Muscle layer of duodenum (tissue), 2 donors: ENCODE measurements around the gene CST7.
"Not testable (repeated sequence)": the region's sequence is repeated elsewhere in the genome, so short reads cannot be mapped to it uniquely, and the experiment has no call there.

ENCODE experiments used
- H3K27ac ChIP-seq: one replicate; pipeline ENCODE4 v1.7.0; 2013; ENCODE audit warnings: mild to moderate bottlenecking, low read length
- H3K27me3 ChIP-seq: one replicate; pipeline ENCODE4 v1.7.0; 2013; ENCODE audit warnings: low read depth, mild to moderate bottlenecking, control low read depth, low read length
- H3K36me3 ChIP-seq, 2 donors: one replicate each; pipeline ENCODE4 v1.7.0; 2013; ENCODE audit warnings: low read length in 2 of 2, control low read depth in 1 of 2, mild to moderate bottlenecking in 1 of 2; ENCODE audit not compliant: insufficient read depth in 2 of 2, control insufficient read depth in 1 of 2
- H3K4me1 ChIP-seq, 2 donors: one replicate each; pipeline ENCODE4 v1.7.0; 2013; ENCODE audit warnings: low read length in 2 of 2, mild to moderate bottlenecking in 2 of 2, control low read depth in 1 of 2, moderate library complexity in 1 of 2; ENCODE audit not compliant: insufficient read depth in 2 of 2, control insufficient read depth in 1 of 2
- H3K4me3 ChIP-seq, 2 donors: one replicate each; pipeline ENCODE4 v1.7.0; 2013; ENCODE audit warnings: low read length in 2 of 2, low read depth in 1 of 2, mild to moderate bottlenecking in 1 of 2
- H3K9me3 ChIP-seq, 2 donors: one replicate each; pipeline ENCODE4 v1.7.0; 2013; ENCODE audit warnings: low read length in 2 of 2, control low read depth in 1 of 2, mild to moderate bottlenecking in 1 of 2; ENCODE audit not compliant: control insufficient read depth in 1 of 2
- donor health status: healthy.

CST7 gene

DNA sequence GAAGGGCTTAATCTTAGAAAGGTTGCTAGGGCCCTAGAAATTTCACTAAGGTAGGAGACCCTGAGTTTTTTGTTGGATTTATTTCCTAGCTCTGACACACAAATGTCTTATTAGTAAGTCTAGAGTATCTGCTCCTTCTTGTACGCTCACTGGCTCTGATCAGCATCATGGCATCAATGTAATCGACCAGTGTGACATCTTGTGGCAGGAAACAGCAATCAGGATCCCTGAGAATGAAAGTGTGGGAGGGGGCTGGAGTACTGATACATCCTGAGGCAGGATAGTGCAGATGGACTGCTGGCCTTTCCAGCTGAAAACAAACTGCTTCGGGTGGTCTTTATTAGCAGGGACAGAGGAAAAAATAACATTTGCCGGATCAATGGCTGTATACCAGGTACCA is 10.0 kb upstream of the CST7 start:
- Histone ChIP-seq H3K9me3 (peaks cover 0 to 23% of the 10 kb centered on the region in 2 donors), H3K27ac (no peak overlapping the region), H3K36me3 (no peaks in the 10 kb centered on the region), H3K4me1 (no peaks in the 10 kb centered on the region), H3K4me3 (no peak overlapping the region), H3K27me3 (no peaks in the 10 kb centered on the region)

DNA sequence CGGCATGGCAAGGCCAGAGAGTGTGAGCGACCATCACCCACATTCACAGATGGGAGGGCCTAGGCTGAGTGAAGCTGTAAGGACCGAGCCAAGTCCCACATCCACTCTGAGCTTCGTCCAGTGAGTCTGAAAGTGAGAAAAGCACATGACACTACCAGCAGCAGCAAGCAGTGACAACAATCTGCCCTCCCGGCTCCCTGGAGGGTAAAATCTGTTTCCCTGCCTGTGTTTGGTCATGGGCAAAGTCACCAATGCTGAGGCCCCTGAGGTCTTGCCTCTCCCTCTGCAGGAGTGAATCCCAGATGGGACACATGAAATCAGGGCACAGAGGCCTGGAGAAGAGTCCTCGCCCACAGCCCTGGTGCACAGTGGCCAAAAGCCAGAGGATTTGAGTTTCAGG is 6.4 kb upstream of the CST7 start:
- H3K4me3 ChIP-seq: no peak overlapping the region
- H3K27me3 ChIP-seq: no peaks in the 10 kb centered on the region
- no peaks in the 10 kb centered on the region for H3K36me3 ChIP-seq
- peaks cover 0 to 21% of the 10 kb centered on the region in 2 donors for H3K9me3 ChIP-seq
- H3K27ac ChIP-seq: no peak overlapping the region
- H3K4me1 ChIP-seq: no peaks in the 10 kb centered on the region

DNA sequence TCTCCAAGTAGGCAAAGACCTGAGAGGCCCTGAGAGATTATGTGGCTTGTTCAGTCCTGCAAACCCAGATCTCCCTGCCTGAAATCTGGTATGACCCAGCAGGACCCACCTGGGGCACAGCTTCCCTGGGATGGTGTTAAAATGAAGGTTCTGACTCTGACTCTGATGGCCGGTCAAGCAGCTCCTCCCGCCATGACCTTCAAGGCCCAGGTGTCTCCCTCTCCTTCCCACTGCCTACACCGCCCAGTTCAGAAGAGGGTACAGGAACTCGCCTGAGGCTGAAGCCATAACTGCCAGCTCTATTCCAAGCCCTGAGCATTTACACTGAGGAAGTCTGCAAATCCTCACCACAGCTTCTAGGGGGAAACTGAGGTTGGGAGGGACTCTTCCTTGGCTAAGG is 5.9 kb upstream of the CST7 start:
- no peaks in the 10 kb centered on the region for H3K36me3 ChIP-seq
- no peak overlapping the region for H3K27ac ChIP-seq
- H3K4me1 ChIP-seq: no peaks in the 10 kb centered on the region
- H3K9me3 ChIP-seq: peaks cover 0 to 21% of the 10 kb centered on the region in 2 donors
- no peaks in the 10 kb centered on the region for H3K27me3 ChIP-seq
- no peak overlapping the region for H3K4me3 ChIP-seq

DNA sequence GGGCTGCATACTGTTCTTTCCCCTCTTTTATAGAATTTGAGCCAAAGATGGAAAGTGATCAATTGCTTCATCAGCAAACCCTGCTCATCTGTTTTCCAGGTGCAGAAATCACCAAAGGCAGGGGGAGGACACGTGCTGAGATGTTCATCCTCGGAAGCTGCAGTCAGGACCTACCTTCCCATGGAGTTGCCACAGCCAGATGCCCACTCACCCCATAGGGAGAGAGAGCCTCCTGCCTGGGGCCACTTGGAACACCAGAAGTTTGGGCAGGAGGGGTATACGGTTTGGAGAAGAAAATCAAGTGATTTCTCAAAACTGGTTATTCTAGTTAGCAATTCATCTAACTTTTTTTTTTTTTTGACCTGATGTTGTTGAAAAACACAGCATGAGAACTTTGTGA is 5.3 kb upstream of the CST7 start:
- Histone ChIP-seq H3K4me1 (no peaks in the 10 kb centered on the region), H3K27me3 (no peaks in the 10 kb centered on the region), H3K36me3 (no peaks in the 10 kb centered on the region), H3K9me3 (peaks cover 0 to 21% of the 10 kb centered on the region in 2 donors), H3K4me3 (no peak overlapping the region), H3K27ac (no peak overlapping the region)

DNA sequence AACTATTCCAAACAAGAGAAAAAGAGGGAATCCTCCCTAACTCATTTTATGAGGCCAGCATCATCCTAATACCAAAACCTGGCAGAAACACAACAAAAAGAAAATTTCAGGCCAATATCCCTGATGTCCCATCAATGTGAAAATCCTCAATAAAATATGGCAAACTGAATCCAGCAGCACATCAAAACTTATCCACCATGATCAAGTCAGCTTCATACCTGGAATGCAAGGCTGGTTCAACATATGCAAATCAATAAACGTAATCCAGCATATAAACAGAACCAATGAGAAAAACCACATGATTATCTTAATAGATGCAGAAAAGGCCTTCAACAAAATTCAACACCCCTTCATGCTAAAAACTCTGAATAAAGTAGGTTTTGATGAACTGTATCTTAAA is 2.7 kb upstream of the CST7 start:
- not testable (repeated sequence) for H3K4me1 ChIP-seq, H3K36me3 ChIP-seq, H3K27ac ChIP-seq, H3K27me3 ChIP-seq, H3K4me3 ChIP-seq
- peaks cover 0 to 14% of the 10 kb centered on the region in 2 donors for H3K9me3 ChIP-seq

DNA sequence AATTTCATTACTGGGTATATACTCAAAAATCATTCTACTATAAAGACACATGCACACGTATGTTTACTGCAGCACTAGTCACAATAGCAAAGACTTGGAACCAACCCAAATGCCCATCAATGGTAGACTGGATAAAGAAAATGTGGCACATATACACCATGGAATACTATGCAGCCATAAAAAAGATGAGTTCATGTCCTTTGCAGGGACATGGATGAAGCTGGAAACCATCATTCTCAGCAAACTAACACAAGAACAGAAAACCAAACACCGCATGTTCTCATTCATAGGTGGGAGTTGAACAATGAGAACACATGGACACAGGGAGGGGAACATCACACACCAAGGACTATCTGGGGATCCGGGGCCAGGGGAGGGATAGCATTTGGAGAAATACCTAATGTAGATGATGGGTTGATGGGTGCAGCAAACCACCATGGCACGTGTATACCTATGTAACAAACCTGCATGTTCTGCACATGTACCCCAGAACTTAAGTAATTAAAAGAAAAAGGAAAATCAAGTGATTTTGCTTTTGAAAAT is 602 bp upstream of the CST7 start:
- H3K9me3 ChIP-seq, H3K4me1 ChIP-seq, H3K27me3 ChIP-seq, H3K36me3 ChIP-seq, H3K4me3 ChIP-seq, H3K27ac ChIP-seq: not testable (repeated sequence)

DNA sequence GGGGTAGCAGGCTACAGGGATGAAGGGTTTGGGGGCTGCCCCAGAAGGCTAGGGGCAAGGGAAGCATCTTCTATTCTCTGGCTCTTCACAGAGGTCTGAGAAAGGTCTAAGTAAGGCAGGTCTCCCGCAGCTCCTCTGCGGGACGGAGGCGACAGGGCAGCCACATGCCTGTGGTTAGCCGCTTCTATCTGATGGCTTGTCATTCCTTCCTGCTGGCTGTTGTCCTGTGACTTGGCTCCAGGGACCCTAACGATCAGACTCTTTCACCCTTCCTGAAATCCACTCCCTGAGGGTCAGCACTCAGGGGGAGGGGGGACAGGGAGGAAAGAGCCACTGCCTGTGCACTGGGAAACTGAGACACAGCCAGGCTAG is 673 bp downstream of the CST7 start:
- H3K4me3 ChIP-seq: peak overlapping the region; percentile 11 to 33
- peaks cover 0 to 2% of the 10 kb centered on the region in 2 donors for H3K9me3 ChIP-seq
- no peaks in the 10 kb centered on the region for H3K27me3 ChIP-seq
- H3K4me1 ChIP-seq: peaks cover 0 to 5% of the 10 kb centered on the region in 2 donors
- peak overlapping the region; percentile 23 for H3K27ac ChIP-seq
- no peaks in the 10 kb centered on the region for H3K36me3 ChIP-seq

DNA sequence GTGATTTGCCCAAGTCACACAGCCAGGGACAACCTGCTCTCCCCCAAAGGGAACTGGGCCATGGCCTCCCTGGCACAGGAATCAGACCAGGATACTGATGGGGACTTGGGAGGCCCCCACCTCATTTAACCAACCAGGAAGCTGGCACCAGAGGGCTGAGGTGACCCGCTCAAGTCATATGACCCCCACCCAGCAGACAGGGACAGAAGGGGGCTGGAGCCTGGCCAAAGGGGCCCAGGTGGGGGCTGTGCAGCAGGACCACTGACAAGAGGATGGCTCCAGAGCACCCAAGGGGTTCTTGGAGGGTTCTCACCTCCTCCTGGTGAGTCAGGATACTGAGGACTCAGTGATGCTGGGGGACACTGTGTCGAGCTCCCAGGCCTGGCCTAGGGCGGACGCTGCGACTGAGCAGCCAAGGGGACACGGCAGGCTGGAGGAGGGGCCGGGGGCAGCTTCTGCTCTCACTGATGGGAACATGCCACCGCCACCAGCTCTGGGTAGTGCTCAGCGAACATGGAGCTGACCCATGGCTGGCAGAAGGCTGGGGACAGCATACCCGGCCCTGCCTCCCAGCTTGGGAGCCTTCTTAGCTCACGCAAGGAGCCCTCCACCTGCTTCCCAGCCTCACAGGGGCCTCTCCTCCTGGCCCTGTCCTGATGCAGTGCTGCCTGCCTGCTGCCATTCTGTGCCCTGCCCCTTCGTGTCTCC is 1.2 kb downstream of the CST7 start:
- Histone ChIP-seq H3K4me3 (peak overlapping the region; percentile 11 to 33), H3K4me1 (peaks cover 0 to 5% of the 10 kb centered on the region in 2 donors), H3K9me3 (peaks cover 0 to 2% of the 10 kb centered on the region in 2 donors), H3K27me3 (no peaks in the 10 kb centered on the region), H3K36me3 (no peaks in the 10 kb centered on the region), H3K27ac (peak overlapping the region; percentile 23)

DNA sequence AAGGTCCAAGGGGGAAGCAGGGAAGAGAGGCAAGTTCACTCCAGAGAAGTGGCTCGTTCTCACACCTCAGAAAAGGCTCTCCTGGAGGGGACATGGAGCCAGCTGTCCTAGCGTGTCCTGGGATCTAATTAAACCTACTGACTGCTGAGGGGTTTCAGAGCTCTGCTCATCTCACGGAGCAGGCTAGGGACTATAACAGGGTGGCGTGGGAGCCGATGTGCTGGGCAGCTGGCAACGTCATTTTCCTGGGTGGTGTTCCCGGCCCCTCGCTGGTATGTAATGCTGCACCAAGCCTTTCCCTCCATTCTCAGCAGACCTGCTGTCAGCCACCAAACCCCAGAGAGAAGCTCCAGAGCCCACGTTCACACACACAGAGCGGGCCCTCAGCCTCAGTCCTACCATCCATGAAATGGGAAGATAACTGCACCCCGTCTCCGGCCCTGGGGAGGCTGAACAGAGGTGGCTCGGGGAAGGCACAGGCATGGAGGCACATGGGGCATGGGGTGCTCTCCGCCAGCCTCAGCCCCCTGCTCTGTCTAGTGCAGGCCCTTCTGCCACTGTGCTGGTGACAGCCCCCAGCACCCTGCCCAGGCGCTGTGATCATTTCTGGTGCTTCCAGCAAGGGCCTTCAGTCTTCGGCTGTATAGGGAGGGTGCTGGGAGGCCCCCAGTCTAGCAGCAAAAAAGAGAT is 1.9 kb downstream of the CST7 start:
- H3K9me3 ChIP-seq: peaks cover 0 to 2% of the 10 kb centered on the region in 2 donors
- H3K27me3 ChIP-seq: no peaks in the 10 kb centered on the region
- H3K27ac ChIP-seq: no peak overlapping the region
- no peaks in the 10 kb centered on the region for H3K36me3 ChIP-seq
- H3K4me3 ChIP-seq: no peak overlapping the region
- peaks cover 0 to 5% of the 10 kb centered on the region in 2 donors for H3K4me1 ChIP-seq

DNA sequence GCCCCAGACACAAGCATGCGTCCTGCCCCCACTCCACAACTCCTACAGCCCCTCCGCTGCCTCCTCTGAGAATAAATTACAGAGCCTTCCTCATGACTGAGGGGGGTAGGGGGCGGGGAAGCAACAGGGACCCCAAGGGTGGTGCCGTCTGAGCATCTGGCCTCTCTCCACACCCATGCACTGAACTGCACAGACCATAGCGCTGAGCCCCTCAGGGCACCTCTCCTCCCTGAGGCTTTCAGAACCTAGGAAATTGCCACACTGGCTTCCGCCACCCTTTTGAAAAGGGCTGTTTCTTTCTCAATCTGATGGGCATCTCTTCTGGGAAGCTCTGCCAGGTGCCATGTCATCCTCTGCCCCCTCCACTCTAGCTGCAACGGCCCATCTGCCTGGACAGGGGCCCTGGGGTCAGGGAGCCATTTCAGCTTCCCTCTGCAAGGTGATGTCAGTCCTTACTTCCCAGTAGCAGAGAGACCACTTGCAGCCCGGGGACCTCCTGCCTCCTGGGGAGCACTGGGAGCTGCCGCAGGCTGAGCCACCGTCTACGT is 2.5 kb downstream of the CST7 start:
- H3K36me3 ChIP-seq: peaks cover 0 to 3% of the 10 kb centered on the region in 2 donors
- peaks cover 0 to 2% of the 10 kb centered on the region in 2 donors for H3K9me3 ChIP-seq
- peaks cover 0 to 5% of the 10 kb centered on the region in 2 donors for H3K4me1 ChIP-seq
- H3K27me3 ChIP-seq: no peaks in the 10 kb centered on the region
- H3K27ac ChIP-seq: no peak overlapping the region
- no peak overlapping the region for H3K4me3 ChIP-seq

DNA sequence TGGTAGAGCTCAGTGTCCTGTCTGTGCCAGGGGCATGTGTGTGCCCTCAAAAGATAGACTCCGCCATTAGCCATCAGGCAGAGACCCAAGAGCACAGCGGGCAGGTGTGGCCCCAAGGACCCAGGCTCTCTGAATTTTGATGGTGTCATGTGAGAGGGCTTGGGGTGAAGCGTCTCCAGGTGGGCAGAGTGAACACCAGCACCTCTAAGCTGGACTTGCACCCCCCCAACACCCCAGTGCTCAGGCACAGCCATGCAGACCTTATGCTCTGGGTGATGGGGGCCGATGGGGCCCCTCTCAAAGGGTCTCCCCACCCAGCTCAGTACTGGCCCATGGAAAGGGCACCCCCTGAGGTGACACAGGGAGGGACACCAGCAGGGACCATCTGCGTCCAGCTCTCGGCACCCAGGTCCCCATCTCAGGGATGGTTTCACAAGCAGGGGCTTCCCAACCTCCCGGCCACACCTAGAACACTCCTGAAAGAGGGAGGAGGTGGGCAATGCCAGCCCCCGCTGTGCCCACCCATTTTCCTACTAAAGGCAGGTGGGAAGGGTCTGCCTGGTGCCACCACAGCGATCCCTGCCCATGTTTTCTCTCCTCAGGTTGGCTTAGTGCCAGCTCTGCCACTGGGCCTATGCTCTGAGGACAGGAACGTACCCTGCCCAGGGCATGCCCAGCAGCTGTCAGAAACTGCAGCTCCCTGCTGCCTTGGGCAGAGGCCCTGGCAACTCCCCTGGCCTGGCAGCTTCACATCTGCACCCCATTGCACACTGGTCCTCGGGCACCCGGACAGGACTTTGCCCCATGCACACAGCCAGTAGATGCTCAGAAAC is 3.5 kb downstream of the CST7 start:
- H3K4me1 ChIP-seq: peaks cover 0 to 5% of the 10 kb centered on the region in 2 donors
- peaks cover 0 to 9% of the 10 kb centered on the region in 2 donors for H3K36me3 ChIP-seq
- H3K4me3 ChIP-seq: no peak overlapping the region
- H3K27ac ChIP-seq: no peak overlapping the region
- H3K27me3 ChIP-seq: no peaks in the 10 kb centered on the region
- peaks cover 0 to under 1% of the 10 kb centered on the region in 2 donors for H3K9me3 ChIP-seq
